Panc1 (cell line): ENCODE results near the gene ADSL.

Source experiments
- POLR2AphosphoS5 ChIP-seq: IDR thresholded peaks from 2 replicates; pipeline ENCODE4 v1.6.1; 2012; ENCODE audit warnings: mild to moderate bottlenecking, low read depth, low read length, moderate library complexity
- TF ChIP-seq, protein P1 (sequence below): fragments of 450-650 bp; IDR thresholded peaks from 2 replicates; pipeline ENCODE4 v1.5.1; 2017; ENCODE audit warnings: mild to moderate bottlenecking
- TF ChIP-seq, protein P2 (sequence below), 2 experiments: IDR thresholded peaks; 2 replicates each; pipeline ENCODE4 v1.6.1; 2011 to 2012; ENCODE audit warnings: low read depth in 2 of 2, control low read depth in 1 of 2, low read length in 1 of 2, mild to moderate bottlenecking in 1 of 2, moderate library complexity in 1 of 2; ENCODE audit not compliant: insufficient read depth in 1 of 2

DNA sequence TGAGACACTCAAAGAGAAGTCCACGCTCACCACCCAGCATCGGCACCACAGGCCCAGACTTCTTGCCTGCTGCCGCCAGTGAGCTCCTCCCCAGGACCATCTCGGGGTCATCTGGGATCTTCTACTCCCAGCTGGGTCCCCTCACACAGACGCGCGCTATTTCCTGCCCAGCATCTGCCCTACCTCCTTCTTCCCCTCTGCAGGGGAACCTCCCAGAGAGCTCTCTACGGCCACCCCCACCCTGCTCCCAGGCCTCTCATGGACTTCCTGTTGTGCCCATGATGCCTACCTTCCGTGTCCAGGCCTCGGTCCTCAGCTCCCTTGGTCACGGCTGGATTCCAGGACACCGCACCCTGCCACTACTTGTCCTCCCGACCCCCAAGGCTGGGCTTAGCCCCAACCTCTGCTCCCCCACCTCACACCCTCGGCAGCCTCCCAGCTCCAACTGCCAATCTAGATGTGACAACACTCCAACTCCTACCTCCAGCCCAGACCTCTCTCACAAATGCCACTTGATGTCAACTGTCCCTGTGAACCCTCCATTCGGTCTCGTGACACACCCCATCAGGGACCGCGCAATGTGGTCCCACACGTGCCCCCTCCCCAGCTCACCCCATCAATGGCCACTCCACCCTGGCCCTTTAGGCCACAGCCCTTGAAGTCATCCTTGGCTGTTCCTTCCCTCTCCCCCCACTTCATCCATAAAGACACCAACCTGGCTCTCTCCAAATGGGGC, 69.4 kb downstream of the ADSL start:
- TF ChIP-seq, protein P1, sequence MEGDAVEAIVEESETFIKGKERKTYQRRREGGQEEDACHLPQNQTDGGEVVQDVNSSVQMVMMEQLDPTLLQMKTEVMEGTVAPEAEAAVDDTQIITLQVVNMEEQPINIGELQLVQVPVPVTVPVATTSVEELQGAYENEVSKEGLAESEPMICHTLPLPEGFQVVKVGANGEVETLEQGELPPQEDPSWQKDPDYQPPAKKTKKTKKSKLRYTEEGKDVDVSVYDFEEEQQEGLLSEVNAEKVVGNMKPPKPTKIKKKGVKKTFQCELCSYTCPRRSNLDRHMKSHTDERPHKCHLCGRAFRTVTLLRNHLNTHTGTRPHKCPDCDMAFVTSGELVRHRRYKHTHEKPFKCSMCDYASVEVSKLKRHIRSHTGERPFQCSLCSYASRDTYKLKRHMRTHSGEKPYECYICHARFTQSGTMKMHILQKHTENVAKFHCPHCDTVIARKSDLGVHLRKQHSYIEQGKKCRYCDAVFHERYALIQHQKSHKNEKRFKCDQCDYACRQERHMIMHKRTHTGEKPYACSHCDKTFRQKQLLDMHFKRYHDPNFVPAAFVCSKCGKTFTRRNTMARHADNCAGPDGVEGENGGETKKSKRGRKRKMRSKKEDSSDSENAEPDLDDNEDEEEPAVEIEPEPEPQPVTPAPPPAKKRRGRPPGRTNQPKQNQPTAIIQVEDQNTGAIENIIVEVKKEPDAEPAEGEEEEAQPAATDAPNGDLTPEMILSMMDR, result no peak
- TF ChIP-seq POLR2AphosphoS5, result no peak
- TF ChIP-seq, protein P2, sequence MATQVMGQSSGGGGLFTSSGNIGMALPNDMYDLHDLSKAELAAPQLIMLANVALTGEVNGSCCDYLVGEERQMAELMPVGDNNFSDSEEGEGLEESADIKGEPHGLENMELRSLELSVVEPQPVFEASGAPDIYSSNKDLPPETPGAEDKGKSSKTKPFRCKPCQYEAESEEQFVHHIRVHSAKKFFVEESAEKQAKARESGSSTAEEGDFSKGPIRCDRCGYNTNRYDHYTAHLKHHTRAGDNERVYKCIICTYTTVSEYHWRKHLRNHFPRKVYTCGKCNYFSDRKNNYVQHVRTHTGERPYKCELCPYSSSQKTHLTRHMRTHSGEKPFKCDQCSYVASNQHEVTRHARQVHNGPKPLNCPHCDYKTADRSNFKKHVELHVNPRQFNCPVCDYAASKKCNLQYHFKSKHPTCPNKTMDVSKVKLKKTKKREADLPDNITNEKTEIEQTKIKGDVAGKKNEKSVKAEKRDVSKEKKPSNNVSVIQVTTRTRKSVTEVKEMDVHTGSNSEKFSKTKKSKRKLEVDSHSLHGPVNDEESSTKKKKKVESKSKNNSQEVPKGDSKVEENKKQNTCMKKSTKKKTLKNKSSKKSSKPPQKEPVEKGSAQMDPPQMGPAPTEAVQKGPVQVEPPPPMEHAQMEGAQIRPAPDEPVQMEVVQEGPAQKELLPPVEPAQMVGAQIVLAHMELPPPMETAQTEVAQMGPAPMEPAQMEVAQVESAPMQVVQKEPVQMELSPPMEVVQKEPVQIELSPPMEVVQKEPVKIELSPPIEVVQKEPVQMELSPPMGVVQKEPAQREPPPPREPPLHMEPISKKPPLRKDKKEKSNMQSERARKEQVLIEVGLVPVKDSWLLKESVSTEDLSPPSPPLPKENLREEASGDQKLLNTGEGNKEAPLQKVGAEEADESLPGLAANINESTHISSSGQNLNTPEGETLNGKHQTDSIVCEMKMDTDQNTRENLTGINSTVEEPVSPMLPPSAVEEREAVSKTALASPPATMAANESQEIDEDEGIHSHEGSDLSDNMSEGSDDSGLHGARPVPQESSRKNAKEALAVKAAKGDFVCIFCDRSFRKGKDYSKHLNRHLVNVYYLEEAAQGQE (IDR thresholded peaks at IDR 0.05; ENCODE audit: insufficient read depth in 1 of 2, low read depth in 2 of 2, low read length in 1 of 2), result no peak
